ENCODE measurements around the gene CD300E.
"Not testable (repeated sequence)": the region's sequence is repeated elsewhere in the genome, so short reads cannot be mapped to it uniquely, and the experiment has no call there.

DNA sequence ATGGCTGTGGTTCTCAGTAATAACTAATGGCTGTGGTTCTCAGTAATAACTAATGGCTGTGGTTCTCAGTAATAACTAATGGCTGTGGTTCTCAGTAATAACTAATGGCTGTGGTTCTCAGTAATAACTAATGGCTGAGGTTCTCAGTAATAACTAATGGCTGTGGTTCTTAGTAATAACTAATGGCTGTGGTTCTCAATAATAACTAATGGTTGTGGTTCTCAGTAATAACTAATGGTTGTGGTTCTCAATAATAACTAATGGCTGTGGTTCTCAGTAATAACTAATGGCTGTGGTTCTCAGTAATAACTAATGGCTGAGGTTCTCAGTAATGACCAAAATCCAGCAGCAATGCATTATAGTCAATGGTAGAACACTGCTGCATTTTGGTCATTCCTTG, 49.9 kb downstream of the CD300E start:
- TF ChIP-seq, protein P1, sequence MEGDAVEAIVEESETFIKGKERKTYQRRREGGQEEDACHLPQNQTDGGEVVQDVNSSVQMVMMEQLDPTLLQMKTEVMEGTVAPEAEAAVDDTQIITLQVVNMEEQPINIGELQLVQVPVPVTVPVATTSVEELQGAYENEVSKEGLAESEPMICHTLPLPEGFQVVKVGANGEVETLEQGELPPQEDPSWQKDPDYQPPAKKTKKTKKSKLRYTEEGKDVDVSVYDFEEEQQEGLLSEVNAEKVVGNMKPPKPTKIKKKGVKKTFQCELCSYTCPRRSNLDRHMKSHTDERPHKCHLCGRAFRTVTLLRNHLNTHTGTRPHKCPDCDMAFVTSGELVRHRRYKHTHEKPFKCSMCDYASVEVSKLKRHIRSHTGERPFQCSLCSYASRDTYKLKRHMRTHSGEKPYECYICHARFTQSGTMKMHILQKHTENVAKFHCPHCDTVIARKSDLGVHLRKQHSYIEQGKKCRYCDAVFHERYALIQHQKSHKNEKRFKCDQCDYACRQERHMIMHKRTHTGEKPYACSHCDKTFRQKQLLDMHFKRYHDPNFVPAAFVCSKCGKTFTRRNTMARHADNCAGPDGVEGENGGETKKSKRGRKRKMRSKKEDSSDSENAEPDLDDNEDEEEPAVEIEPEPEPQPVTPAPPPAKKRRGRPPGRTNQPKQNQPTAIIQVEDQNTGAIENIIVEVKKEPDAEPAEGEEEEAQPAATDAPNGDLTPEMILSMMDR (conservative IDR thresholded peaks at IDR 0.05; ENCODE audit: low read depth, low read length): not testable (repeated sequence)
- TF ChIP-seq EZH2 (IDR thresholded peaks at IDR 0.05; ENCODE audit: low read length, unreplicated experiment): not testable (repeated sequence)

All from PC-3 (cell line).